Adrenal gland (tissue), 5 donors: ENCODE data around the gene TNFSF8.

Experiments
- POLR2A ChIP-seq, 2 donors: fragments of 450-650 bp; IDR thresholded peaks; one replicate each; pipeline ENCODE4 v1.6.1; 2017; ENCODE audit warnings: antibody characterized with exemption in 2 of 2, mild to moderate bottlenecking in 2 of 2, moderate library complexity in 1 of 2
- TF ChIP-seq, protein P1 (sequence below), 6 experiments: fragments of 450-650 bp in 4 of 6; fragments of 200-600 bp in 2 of 6; sonication (generic) in 1 of 6; IDR thresholded peaks; 1 replicate in 5 of 6; 2 replicates in 1 of 6; pipeline versions ENCODE4 v1.5.1 to v1.8.0; 2016 to 2021; ENCODE audit warnings: antibody characterized with exemption in 6 of 6, mild to moderate bottlenecking in 2 of 6, moderate library complexity in 1 of 6
- donor health status: DM: no; HTN: no; CAD: no.

DNA sequence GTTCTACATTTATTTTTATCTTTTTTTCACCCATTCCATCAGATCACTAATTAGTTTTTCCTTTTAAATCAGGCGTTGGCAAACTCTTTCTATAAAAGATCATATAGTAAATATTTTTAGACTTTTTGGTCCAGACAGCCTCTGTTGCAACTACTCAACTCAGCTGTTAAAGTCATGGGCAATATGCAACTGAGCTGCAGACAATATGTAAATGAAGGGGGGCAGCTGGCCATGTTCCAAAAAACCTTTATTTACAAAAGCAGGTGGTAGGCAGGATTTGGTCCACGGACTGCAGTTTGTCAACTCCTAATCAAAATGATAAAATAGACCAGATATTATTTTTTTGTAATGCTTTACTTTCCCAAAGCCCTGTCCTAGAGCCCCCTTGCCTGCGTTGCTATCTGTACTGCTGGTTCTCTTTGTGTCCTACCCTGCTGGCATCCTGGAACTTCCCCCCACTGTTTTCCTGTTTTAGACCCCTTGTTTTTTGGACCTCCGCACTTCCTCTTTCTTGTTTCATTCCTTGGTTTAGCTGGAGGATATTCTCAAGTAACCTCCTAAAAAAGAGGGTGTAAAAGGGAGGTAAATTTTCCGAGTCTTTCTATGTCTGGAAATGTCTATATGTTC, 24.7 kb upstream of the TNFSF8 start:
- TF ChIP-seq, protein P1, sequence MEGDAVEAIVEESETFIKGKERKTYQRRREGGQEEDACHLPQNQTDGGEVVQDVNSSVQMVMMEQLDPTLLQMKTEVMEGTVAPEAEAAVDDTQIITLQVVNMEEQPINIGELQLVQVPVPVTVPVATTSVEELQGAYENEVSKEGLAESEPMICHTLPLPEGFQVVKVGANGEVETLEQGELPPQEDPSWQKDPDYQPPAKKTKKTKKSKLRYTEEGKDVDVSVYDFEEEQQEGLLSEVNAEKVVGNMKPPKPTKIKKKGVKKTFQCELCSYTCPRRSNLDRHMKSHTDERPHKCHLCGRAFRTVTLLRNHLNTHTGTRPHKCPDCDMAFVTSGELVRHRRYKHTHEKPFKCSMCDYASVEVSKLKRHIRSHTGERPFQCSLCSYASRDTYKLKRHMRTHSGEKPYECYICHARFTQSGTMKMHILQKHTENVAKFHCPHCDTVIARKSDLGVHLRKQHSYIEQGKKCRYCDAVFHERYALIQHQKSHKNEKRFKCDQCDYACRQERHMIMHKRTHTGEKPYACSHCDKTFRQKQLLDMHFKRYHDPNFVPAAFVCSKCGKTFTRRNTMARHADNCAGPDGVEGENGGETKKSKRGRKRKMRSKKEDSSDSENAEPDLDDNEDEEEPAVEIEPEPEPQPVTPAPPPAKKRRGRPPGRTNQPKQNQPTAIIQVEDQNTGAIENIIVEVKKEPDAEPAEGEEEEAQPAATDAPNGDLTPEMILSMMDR (IDR thresholded peaks at IDR 0.05): no peak
- TF ChIP-seq POLR2A (IDR thresholded peaks at IDR 0.05): no peak
